H1 (cell line): ENCODE measurements around the gene CHRNA9. TPM values are rescaled to one million over a fixed set of nuclear protein-coding genes. Genes with fewer than 3 reads are reported as not detected.

Experiments used
- CTCF ChIA-PET: fragments of 300-600 bp; sonication (Branson Sonifier 250); formaldehyde crosslinking; loops from one replicate; lab custom pipeline; 2021; ENCODE audit not compliant: partially characterized antibody; lab: Charles Lee
- POLR2A ChIA-PET: fragments of 300-600 bp; sonication (Branson Sonifier 250); formaldehyde crosslinking; loops from one replicate; lab custom pipeline; 2021; ENCODE audit warnings: inconsistent platforms; ENCODE audit not compliant: partially characterized antibody; lab: Charles Lee
- DNase-seq, 2 experiments: peaks; one replicate each; pipeline versions ENCODE4 v3.0.0 to v3.0.0-alpha.2; 2010 to 2022; ENCODE audit warnings: low spot score in 2 of 2, low read depth in 1 of 2, mixed read lengths in 1 of 2
- FAIRE-seq: peaks from 2 replicates; lab custom pipeline; 2011; peaks lifted over from hg19 to GRCh38; lab: Jason Lieb, UNC
- H2AFZ ChIP-seq: 2 replicates; pipeline ENCODE4 v1.8.1; 2012; ENCODE audit warnings: low read length, inconsistent platforms
- H2AK5ac ChIP-seq: 2 replicates; pipeline ENCODE4 v1.6.1; 2013; ENCODE audit warnings: low read depth, low read length
- H2BK120ac ChIP-seq: replicated peaks from 2 replicates; pipeline ENCODE3; 2013; ENCODE audit warnings: low read depth, low read length, inconsistent platforms
- H2BK12ac ChIP-seq: 2 replicates; pipeline ENCODE4 v1.6.1; 2013; ENCODE audit warnings: low read depth, low read length
- H2BK15ac ChIP-seq: 2 replicates; pipeline ENCODE4 v1.6.1; 2013; ENCODE audit warnings: low read length
- H2BK20ac ChIP-seq: 2 replicates; pipeline ENCODE4 v1.6.1; 2013; ENCODE audit warnings: low read length
- H2BK5ac ChIP-seq: 2 replicates; pipeline ENCODE4 v1.6.1; 2013; ENCODE audit warnings: low read depth, low read length
- H3K14ac ChIP-seq: 2 replicates; pipeline ENCODE4 v1.6.1; 2013; ENCODE audit warnings: inconsistent platforms; ENCODE audit not compliant: insufficient read length
- H3K18ac ChIP-seq: 2 replicates; pipeline ENCODE4 v1.6.1; 2013; ENCODE audit warnings: low read length; ENCODE audit errors: extremely low read depth
- H3K23ac ChIP-seq: 2 replicates; pipeline ENCODE4 v1.6.1; 2013; ENCODE audit warnings: inconsistent platforms; ENCODE audit not compliant: insufficient read length
- H3K23me2 ChIP-seq: 2 replicates; pipeline ENCODE4 v1.6.1; 2013; ENCODE audit warnings: low read depth, low read length
- H3K27ac ChIP-seq: 2 replicates; pipeline ENCODE4 v1.6.1; 2011; ENCODE audit warnings: low read depth, low read length, inconsistent platforms
- H3K27me3 ChIP-seq, 4 experiments: replicated peaks in 1 of 4; 1 replicate in 1 of 4; 2 replicates in 3 of 4; pipeline versions ENCODE4 v1.6.1 to v1.8.1; 2011 to 2013; ENCODE audit warnings: low read length in 3 of 4, mild to moderate bottlenecking in 3 of 4, inconsistent platforms in 2 of 4, mixed read lengths in 2 of 4, moderate library complexity in 1 of 4; ENCODE audit not compliant: control insufficient read depth in 3 of 4, insufficient read depth in 3 of 4; ENCODE audit errors: extremely low read depth in 1 of 4
- H3K36me3 ChIP-seq, 4 experiments: 2 replicates each; pipeline versions ENCODE4 v1.6.1 to v1.8.1; 2011 to 2013; ENCODE audit warnings: mild to moderate bottlenecking in 4 of 4, low read length in 3 of 4, moderate library complexity in 2 of 4, control low read depth in 1 of 4, inconsistent platforms in 1 of 4; ENCODE audit not compliant: insufficient read depth in 4 of 4, control insufficient read depth in 2 of 4
- H3K4ac ChIP-seq: replicated peaks from 2 replicates; pipeline ENCODE3; 2013; ENCODE audit warnings: low read length, low read depth, mixed read lengths, inconsistent platforms; ENCODE audit not compliant: insufficient read length
- H3K4me1 ChIP-seq, 4 experiments: replicated peaks in 1 of 4; 1 replicate in 1 of 4; 2 replicates in 3 of 4; pipeline versions ENCODE4 v1.6.1 to v1.8.1; 2011 to 2013; ENCODE audit warnings: low read length in 3 of 4, inconsistent platforms in 2 of 4, mixed read lengths in 1 of 4; ENCODE audit not compliant: insufficient read depth in 4 of 4, control insufficient read depth in 3 of 4
- H3K4me2 ChIP-seq, 2 experiments: 2 replicates each; pipeline versions ENCODE4 v1.6.1 to v1.8.1; 2011 to 2013; ENCODE audit warnings: low read depth in 2 of 2, low read length in 2 of 2, control low read depth in 1 of 2, inconsistent platforms in 1 of 2, mild to moderate bottlenecking in 1 of 2; ENCODE audit not compliant: insufficient read depth in 1 of 2
- H3K4me3 ChIP-seq, 4 experiments: fragments of 200-600, 300-600 bp in 1 of 4; sonication (generic), shearing (Covaris generic), sonication (Bioruptor Twin) in 1 of 4; 2 replicates each; pipeline versions ENCODE4 v1.5.1 to v1.8.1; 2011 to 2016; ENCODE audit warnings: low read length in 4 of 4, low read depth in 3 of 4, control low read depth in 2 of 4, inconsistent platforms in 2 of 4, mild to moderate bottlenecking in 2 of 4, mixed read lengths in 1 of 4, moderate library complexity in 1 of 4; ENCODE audit not compliant: insufficient read depth in 2 of 4; ENCODE audit errors: extremely low read depth in 1 of 4
- H3K56ac ChIP-seq: replicated peaks from 2 replicates; pipeline ENCODE3; 2013; ENCODE audit warnings: low read depth, mild to moderate bottlenecking, mixed read lengths, low read length, inconsistent platforms; ENCODE audit not compliant: insufficient read length
- H3K79me1 ChIP-seq: 2 replicates; pipeline ENCODE4 v1.6.1; 2013; ENCODE audit warnings: low read depth, low read length, control low read depth
- H3K79me2 ChIP-seq, 2 experiments: 2 replicates each; pipeline versions ENCODE4 v1.6.1 to v1.8.1; 2012 to 2013; ENCODE audit warnings: low read length in 2 of 2, mild to moderate bottlenecking in 2 of 2, inconsistent platforms in 1 of 2; ENCODE audit not compliant: insufficient read depth in 2 of 2, control insufficient read depth in 1 of 2
- H3K9ac ChIP-seq, 4 experiments: replicated peaks in 1 of 4; 1 replicate in 1 of 4; 2 replicates in 3 of 4; pipeline versions ENCODE4 v1.6.1 to v1.8.1; 2011 to 2013; ENCODE audit warnings: low read depth in 3 of 4, low read length in 3 of 4, control low read depth in 2 of 4, mild to moderate bottlenecking in 2 of 4, moderate library complexity in 2 of 4, inconsistent platforms in 1 of 4; ENCODE audit errors: extremely low read depth in 1 of 4
- H3K9me3 ChIP-seq, 2 experiments: 2 replicates each; pipeline versions ENCODE4 v1.6.1 to v1.8.1; 2012 to 2013; ENCODE audit warnings: mild to moderate bottlenecking in 2 of 2, moderate library complexity in 2 of 2, control low read depth in 1 of 2, inconsistent platforms in 1 of 2, low read depth in 1 of 2, low read length in 1 of 2, mixed read lengths in 1 of 2; ENCODE audit not compliant: insufficient read depth in 2 of 2
- H4K20me1 ChIP-seq, 2 experiments: replicated peaks in 1 of 2; 2 replicates each; pipeline versions ENCODE3 to v1.8.1; 2011 to 2013; ENCODE audit warnings: inconsistent platforms in 2 of 2, low read length in 2 of 2, mild to moderate bottlenecking in 1 of 2; ENCODE audit not compliant: insufficient read depth in 2 of 2, control insufficient read depth in 1 of 2
- H4K5ac ChIP-seq: 2 replicates; pipeline ENCODE4 v1.6.1; 2013; ENCODE audit warnings: low read length, low read depth, mixed read lengths, inconsistent platforms; ENCODE audit not compliant: insufficient read length
- H4K8ac ChIP-seq: 2 replicates; pipeline ENCODE4 v1.8.0; 2013; ENCODE audit warnings: mild to moderate bottlenecking, moderate library complexity, low read length, inconsistent platforms; ENCODE audit not compliant: insufficient read depth; ENCODE audit errors: extremely low read depth
- H4K91ac ChIP-seq: replicated peaks from 2 replicates; pipeline ENCODE3; 2013; ENCODE audit warnings: low read length, mixed read lengths, inconsistent platforms; ENCODE audit not compliant: insufficient read length
- BACH1 ChIP-seq: IDR thresholded peaks from 2 replicates; pipeline ENCODE4 v1.6.1; 2012; ENCODE audit warnings: low read length, improper control_type of control experiment
- E2F6 ChIP-seq: IDR thresholded peaks from 2 replicates; pipeline ENCODE4 v1.6.1; 2012; ENCODE audit warnings: inconsistent platforms
- JUN ChIP-seq: IDR thresholded peaks from 2 replicates; pipeline ENCODE4 v1.6.1; 2011; ENCODE audit warnings: low read depth, mild to moderate bottlenecking, improper control_type of control experiment, low read length
- KDM4A ChIP-seq: IDR thresholded peaks from one replicate; pipeline ENCODE4 v1.7.1; 2012; ENCODE audit warnings: low read depth, mild to moderate bottlenecking, moderate library complexity, low read length, inconsistent platforms; ENCODE audit not compliant: severe bottlenecking
- KDM5A ChIP-seq: fragments of 200-600 bp; IDR thresholded peaks from 2 replicates; pipeline ENCODE4 v1.7.1; 2012; ENCODE audit warnings: mild to moderate bottlenecking, low read length, inconsistent platforms, mixed read lengths
- POLR2A ChIP-seq, 2 experiments: IDR thresholded peaks; 1 replicate in 1 of 2; 2 replicates in 1 of 2; pipeline ENCODE4 v1.6.1; 2011; ENCODE audit warnings: low read depth in 2 of 2, low read length in 2 of 2, mild to moderate bottlenecking in 2 of 2; ENCODE audit errors: control extremely low read depth in 1 of 2
- RXRA ChIP-seq: IDR thresholded peaks from 2 replicates; pipeline ENCODE4 v1.6.1; 2011; ENCODE audit warnings: low read depth, mild to moderate bottlenecking, low read length, moderate library complexity; ENCODE audit not compliant: insufficient read depth
- SAP30 ChIP-seq: fragments of 300-600 bp; sonication (generic); IDR thresholded peaks from 2 replicates; pipeline ENCODE4 v1.7.1; 2012; ENCODE audit warnings: low read length, moderate library complexity, mild to moderate bottlenecking, inconsistent platforms; ENCODE audit not compliant: insufficient read depth, insufficient replicate concordance
- SP1 ChIP-seq: IDR thresholded peaks from 2 replicates; pipeline ENCODE4 v1.6.1; 2011; ENCODE audit warnings: low read depth, low read length
- TAF1 ChIP-seq: IDR thresholded peaks from 2 replicates; pipeline ENCODE4 v1.6.1; 2011; ENCODE audit warnings: mild to moderate bottlenecking, low read depth, low read length
- WGBS, 2 experiments: shearing (Covaris generic) in 1 of 2; methylation state at CpG; one replicate each; pipeline versions ENCODE4 v1.1.6 to v1.1.7; 2013 to 2015; ENCODE audit warnings: low lambda C conversion rate in 2 of 2, mixed read lengths in 2 of 2, inconsistent platforms in 1 of 2, low coverage in 1 of 2, missing lambda C conversion rate in 1 of 2; ENCODE audit not compliant: insufficient replicate concordance in 2 of 2, insufficient coverage in 1 of 2, insufficient read length in 1 of 2; ENCODE audit errors: extremely low coverage in 1 of 2, missing lambda C conversion rate in 1 of 2; 5-methylcytosine and 5-hydroxymethylcytosine counted together
- polyA plus RNA-seq, 7 experiments: library from polyadenylated mRNA; depleted of rRNA in 3 of 7; stranded (reverse) in 5 of 7; unstranded in 2 of 7; fragments of >200 nt in 5 of 7; fragments of 200-250 nt in 2 of 7; gene quantifications; 1 replicate in 5 of 7; 2 replicates in 1 of 7; 4 replicates in 1 of 7; pipeline versions ENCODE4 v1.2.1 to v1.2.3, GENCODE V29; 2011 to 2013; ENCODE audit warnings: missing spikeins in 2 of 7, mixed read lengths in 2 of 7
- total RNA-seq: library from RNA; stranded (reverse); fragmentation: NEBNext Ultra II Directional; extraction: Animal tissue kit (Norgen Biotek cat#: 25700); gene quantifications from 2 replicates; pipeline ENCODE4 v1.2.1, GENCODE V29; 2021
- TF ChIP-seq, protein P1 (sequence below): IDR thresholded peaks from 2 replicates; pipeline ENCODE4 v1.6.1; 2011; ENCODE audit warnings: low read length, improper control_type of control experiment

CHRNA9 gene
- total and polyA plus RNA-seq, 2 of the 8 experiments (the other 6 are each of a cell fraction or from before 2014, with no cell fraction given), result 1.4 to 3.3 TPM

DNA sequence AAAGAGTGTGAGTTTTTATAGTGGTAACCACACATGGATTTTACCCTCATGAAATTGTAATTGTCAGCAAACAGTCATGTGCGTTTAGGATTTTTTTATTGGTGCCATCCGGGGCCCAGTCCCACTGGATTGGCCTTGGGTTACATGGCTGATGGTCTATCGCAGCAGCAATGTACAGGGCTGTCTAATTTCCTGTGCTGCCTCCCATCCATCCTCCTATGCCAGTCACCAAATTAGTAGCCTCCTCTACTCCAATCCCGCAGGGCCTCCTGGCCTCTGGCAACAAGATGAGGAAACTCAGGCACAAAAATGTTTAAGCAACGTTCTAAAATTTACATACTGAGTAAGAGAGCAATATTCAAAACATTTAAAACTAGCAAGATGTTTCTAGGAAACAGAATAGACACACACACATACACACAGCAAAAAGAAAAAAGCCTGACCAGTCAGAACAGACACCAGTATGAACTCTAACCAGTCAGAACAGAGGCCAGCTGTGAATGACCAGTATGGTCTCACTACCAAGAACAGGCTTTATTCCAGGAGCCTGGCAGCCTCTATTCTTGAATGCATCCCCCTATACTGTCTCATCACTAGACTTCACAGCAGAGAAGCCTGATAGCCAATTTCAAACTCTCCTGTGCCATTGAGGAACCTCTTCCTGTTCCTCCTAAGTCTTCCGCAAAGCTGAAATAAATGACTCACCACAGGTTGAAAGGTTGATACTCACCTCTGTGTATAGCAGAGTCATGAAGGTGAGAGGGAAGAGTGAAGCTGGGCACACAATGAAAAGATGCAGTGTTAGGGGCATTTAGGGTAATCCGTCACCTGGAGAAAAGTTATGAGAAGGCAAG lies 42.6 kb downstream of the CHRNA9 start:
- H4K91ac ChIP-seq, result no peak overlapping the region
- POLR2A ChIA-PET, result no interaction called here
- H4K20me1 ChIP-seq, result no peaks in the 10 kb centered on the region
- H3K79me2 ChIP-seq, result no peaks in the 10 kb centered on the region
- H2BK20ac ChIP-seq, result no peak overlapping the region
- H2BK12ac ChIP-seq, result no peak overlapping the region
- no peaks in the 10 kb centered on the region for H3K9me3 ChIP-seq
- WGBS, 2 experiments, result 89% methylated on average over 7 of the region's 7 CpGs; no CpG with 5 or more reads in 1 of the 2 experiments
- no peak overlapping the region for H4K8ac ChIP-seq
- H3K9ac ChIP-seq, result no peak overlapping the region
- CTCF ChIA-PET, result interaction anchor here (0.6 to 2.1 kb wide), 2 partner anchors 10 to 1683 kb away, joined by 5 to 6 read pairs; no protein-coding TSS in a partner anchor
- no peak overlapping the region for H3K23ac ChIP-seq
- H3K23me2 ChIP-seq, result no peaks in the 10 kb centered on the region
- no peak overlapping the region for H2BK5ac ChIP-seq
- peaks cover 0 to 8% (median 2%) of the 10 kb centered on the region in 4 experiments; a peak in 1 of 7 replicates for H3K4me1 ChIP-seq
- DNase-seq, result no peak
- H3K4ac ChIP-seq, result no peak overlapping the region
- H3K4me3 ChIP-seq, result no peak overlapping the region
- no peaks in the 10 kb centered on the region for H3K36me3 ChIP-seq
- H3K27me3 ChIP-seq, result no peaks in the 10 kb centered on the region
- FAIRE-seq, result no peak
- no peak overlapping the region for H3K27ac ChIP-seq
- H2AFZ ChIP-seq, result no peak overlapping the region
- H3K4me2 ChIP-seq, result no peak overlapping the region
- H2BK120ac ChIP-seq, result no peak overlapping the region
- H3K79me1 ChIP-seq, result no peaks in the 10 kb centered on the region
- H3K18ac ChIP-seq, result no peak overlapping the region
- H2AK5ac ChIP-seq, result no peak overlapping the region
- H4K5ac ChIP-seq, result no peak overlapping the region
- no peak overlapping the region for H3K14ac ChIP-seq
- no peak overlapping the region for H2BK15ac ChIP-seq
- H3K56ac ChIP-seq, result no peak overlapping the region
- TF ChIP-seq KDM5A, result no peak
- TF ChIP-seq, protein P1, sequence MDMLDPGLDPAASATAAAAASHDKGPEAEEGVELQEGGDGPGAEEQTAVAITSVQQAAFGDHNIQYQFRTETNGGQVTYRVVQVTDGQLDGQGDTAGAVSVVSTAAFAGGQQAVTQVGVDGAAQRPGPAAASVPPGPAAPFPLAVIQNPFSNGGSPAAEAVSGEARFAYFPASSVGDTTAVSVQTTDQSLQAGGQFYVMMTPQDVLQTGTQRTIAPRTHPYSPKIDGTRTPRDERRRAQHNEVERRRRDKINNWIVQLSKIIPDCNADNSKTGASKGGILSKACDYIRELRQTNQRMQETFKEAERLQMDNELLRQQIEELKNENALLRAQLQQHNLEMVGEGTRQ, result no peak
- TF ChIP-seq POLR2A (IDR thresholded peaks at IDR 0.05; ENCODE audit: control extremely low read depth in 1 of 2, low read depth in 2 of 2, low read length in 2 of 2), result no peak
- TF ChIP-seq JUN, result no peak
- TF ChIP-seq KDM4A, result no peak
- no peak for TF ChIP-seq BACH1
- TF ChIP-seq SAP30, result no peak
- no peak for TF ChIP-seq TAF1
- TF ChIP-seq RXRA, result no peak
- TF ChIP-seq E2F6, result no peak
- no peak for TF ChIP-seq SP1
